Fibroblast of peridontal ligament (primary cell): ENCODE data around the gene COX10.
"Not testable (repeated sequence)": the region's sequence is repeated elsewhere in the genome, so short reads cannot be mapped to it uniquely, and the experiment has no call there.

Experiments
- DNase-seq: peaks from one replicate; pipeline ENCODE4 v3.0.0-alpha.2; 2010; ENCODE audit errors: extremely low read depth

The COX10 gene

GRCh38 chr17:14177801-14178200 lies 108.5 kb downstream of the COX10 start:
- DNase-seq: not testable (repeated sequence)

- DNase-seq: not testable (repeated sequence)
These were observed 110.6 kb downstream of the COX10 start for GRCh38 chr17:14179951-14180350.

DNA sequence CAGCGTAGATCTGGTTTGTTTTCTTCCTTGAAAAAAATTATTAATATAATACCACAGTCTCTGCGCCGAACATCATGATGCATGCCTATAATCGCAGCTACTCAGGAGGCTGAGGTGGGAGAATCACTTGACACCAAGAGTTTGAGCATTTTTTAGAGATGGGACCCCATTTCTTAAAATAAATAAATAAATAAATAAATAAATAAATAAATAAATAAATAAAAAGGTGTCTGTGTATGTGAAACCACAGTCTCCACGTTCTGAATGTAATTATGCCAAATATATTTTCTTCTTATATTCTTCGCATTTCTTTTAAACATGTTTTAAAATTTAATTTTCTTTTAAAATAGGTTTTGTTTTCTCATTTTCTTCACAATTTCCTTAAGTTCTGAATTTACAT lies 112.8 kb downstream of the COX10 start:
- DNase-seq: not testable (repeated sequence)

- not testable (repeated sequence) for DNase-seq
These were observed 115.2 kb downstream of the COX10 start for GRCh38 chr17:14184536-14184935.

- DNase-seq: not testable (repeated sequence)
These were observed 117.1 kb downstream of the COX10 start for GRCh38 chr17:14186443-14186842.

GRCh38 chr17:14190774-14191173 lies 121.5 kb downstream of the COX10 start:
- DNase-seq: peak; percentile 52

DNA sequence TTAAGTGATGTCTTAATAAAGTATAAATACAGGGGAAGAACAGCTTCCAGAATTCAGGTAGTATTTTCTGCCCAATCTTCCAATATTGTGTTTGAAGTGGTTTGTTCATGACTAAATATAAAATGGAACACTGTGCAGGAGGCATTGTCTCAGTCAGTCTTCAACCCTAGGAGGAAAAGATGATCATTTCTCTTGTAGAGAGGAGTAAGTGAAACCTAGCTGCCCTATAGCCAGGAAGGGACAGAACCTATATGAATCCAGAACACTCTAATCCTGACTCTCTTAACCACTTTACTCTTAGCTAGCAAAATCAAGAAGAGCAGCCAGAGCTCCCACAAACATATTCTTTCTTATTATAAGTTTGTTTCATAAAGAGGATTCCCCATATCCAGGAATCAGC lies 122.2 kb downstream of the COX10 start:
- not testable (repeated sequence) for DNase-seq

DNA sequence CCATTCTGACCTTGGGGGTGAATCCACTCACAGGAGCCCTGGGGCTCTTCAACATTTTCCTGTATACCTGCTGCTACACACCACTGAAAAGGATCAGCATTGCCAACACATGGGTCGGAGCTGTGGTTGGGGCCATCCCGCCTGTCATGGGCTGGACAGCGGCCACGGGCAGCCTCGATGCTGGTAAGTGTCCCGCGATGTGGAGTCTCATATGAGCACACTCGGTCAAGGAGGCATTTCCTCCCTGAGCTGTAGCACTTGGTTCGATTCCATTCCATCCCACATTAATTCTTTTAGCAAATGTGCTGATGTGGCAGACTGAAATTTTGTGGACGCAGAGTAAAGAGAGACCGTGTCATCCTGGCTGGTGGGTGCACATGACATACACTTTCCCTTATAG lies 122.7 kb downstream of the COX10 start:
- not testable (repeated sequence) for DNase-seq

GRCh38 chr17:14192636-14193344 lies 123.5 kb downstream of the COX10 start:
- DNase-seq: not testable (repeated sequence)

GRCh38 chr17:14196377-14196997 lies 127.2 kb downstream of the COX10 start:
- DNase-seq: no peak

GRCh38 chr17:14197057-14197456 lies 127.8 kb downstream of the COX10 start:
- no peak for DNase-seq

- no peak for DNase-seq
These were observed 128.3 kb downstream of the COX10 start for GRCh38 chr17:14197586-14197985.

GRCh38 chr17:14198013-14198412 lies 128.7 kb downstream of the COX10 start:
- no peak for DNase-seq

GRCh38 chr17:14198575-14198974 lies 129.3 kb downstream of the COX10 start:
- no peak for DNase-seq

DNA sequence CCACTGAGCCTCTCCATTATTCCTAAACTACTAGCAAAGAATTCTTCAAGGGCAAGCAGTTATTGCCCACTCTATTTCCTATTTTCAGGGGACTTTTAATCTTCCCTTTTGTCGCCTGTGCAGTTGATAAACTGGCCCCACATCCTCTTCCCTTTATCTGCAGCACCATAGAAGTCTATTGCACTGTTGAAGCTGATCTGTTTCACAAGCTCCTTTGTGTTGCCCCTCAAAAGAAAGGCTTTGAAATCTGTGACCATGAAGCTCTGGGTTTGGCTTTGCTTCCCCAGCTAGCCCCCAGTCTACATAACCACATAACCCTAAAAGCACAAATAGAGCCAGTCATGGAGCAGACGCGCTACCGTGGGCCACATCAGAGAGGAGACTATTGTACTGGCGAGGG lies 130.3 kb downstream of the COX10 start:
- DNase-seq: no peak

DNA sequence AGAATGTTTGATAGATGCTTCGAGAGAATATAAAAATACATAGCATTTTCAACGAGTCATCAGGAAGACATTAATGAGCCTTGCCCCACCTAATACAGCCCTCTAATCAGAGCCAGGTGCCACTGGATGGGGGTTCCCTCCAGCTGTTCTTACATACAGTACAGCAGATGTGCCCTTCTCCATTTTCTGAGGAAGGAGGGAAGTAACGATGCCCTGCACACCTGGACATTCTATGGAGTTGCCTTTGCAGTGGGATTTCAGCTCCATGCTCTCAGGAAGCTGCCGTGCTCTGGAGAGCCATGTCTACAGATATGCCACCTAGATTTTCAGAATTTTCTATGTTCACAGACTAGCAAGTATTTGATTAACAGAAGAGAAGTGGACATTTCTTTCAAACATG lies 131.1 kb downstream of the COX10 start:
- DNase-seq: no peak

- DNase-seq: peak; percentile 62
These were observed 132.0 kb downstream of the COX10 start for GRCh38 chr17:14201021-14201987.

DNA sequence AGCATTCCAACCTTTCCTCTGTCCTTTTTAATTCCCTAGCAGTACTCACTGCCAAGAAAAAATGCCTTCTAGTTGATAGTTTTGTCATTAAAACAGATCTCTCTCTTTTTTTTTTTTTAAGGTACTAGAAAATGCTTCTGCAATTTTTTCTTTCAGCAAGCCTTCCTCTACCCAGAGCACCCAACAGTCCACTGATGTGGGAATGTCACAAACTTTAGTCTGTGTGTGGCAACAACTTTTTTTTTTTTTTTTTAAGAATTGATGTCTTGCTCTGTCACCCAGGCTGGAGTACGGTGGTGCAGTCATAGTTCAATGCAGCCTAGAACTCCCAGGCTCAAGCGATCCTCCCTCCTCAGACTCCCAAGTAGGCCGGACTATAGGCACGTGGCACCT lies 132.7 kb downstream of the COX10 start:
- no peak for DNase-seq

GRCh38 chr17:14202388-14203166 lies 133.3 kb downstream of the COX10 start:
- DNase-seq: no peak

GRCh38 chr17:14203388-14203787 lies 134.1 kb downstream of the COX10 start:
- DNase-seq: peak; percentile 14

DNA sequence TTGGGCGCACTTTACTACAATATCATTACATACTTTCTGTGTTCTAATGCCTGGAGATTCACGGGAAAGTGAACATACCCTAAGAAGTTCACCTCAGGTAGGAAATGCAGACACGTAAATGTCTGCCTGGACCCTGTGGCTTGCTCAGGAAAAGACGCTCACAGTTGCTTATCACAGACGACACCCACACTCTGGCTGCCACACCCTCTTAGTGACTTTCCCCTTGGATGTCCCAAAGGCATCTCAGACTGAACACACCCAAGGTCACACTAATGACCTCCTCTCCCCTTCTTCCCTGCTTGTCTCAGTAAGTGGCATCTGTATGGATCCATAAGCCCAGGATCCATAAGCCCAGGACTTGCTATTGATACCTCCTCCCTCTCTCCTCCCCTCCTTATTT lies 134.8 kb downstream of the COX10 start:
- DNase-seq: no peak

- no peak for DNase-seq
These were observed 135.2 kb downstream of the COX10 start for GRCh38 chr17:14204546-14204945.
